Parathyroid adenoma (tissue), 2 donors: ENCODE results near the gene CLEC16A.

Experiments used
- H2AFZ ChIP-seq: fragments of 300-600 bp; sonication (generic); one replicate; pipeline ENCODE4 v1.7.0; 2017; ENCODE audit warnings: antibody characterized with exemption, mild to moderate bottlenecking
- H3K27ac ChIP-seq: fragments of 300-600 bp; sonication (generic); one replicate; pipeline ENCODE4 v1.7.0; 2017
- H3K27me3 ChIP-seq: fragments of 300-600 bp; sonication (generic); one replicate; pipeline ENCODE4 v1.7.0; 2017; ENCODE audit warnings: low read length; ENCODE audit not compliant: control insufficient read depth, insufficient read depth
- H3K36me3 ChIP-seq: fragments of 300-600 bp; sonication (generic); one replicate; pipeline ENCODE4 v1.7.0; 2017; ENCODE audit warnings: low read length; ENCODE audit not compliant: control insufficient read depth, insufficient read depth
- H3K4me1 ChIP-seq: fragments of 300-600 bp; sonication (generic); one replicate; pipeline ENCODE4 v1.7.0; 2017; ENCODE audit warnings: control low read depth
- H3K4me2 ChIP-seq: fragments of 300-600 bp; sonication (generic); one replicate; pipeline ENCODE4 v1.7.0; 2017; ENCODE audit warnings: low read length
- H3K4me3 ChIP-seq: fragments of 300-600 bp; sonication (generic); one replicate; pipeline ENCODE4 v1.7.0; 2017; ENCODE audit warnings: low read depth, low read length
- H3K79me2 ChIP-seq: fragments of 300-600 bp; sonication (generic); one replicate; pipeline ENCODE4 v1.7.0; 2017; ENCODE audit warnings: control low read depth
- H3K9ac ChIP-seq: fragments of 300-600 bp; sonication (generic); one replicate; pipeline ENCODE4 v1.7.0; 2017; ENCODE audit warnings: mild to moderate bottlenecking
- H3K9me3 ChIP-seq: fragments of 300-600 bp; sonication (generic); one replicate; pipeline ENCODE4 v1.7.0; 2017; ENCODE audit warnings: low read length; ENCODE audit not compliant: control insufficient read depth
- TF ChIP-seq, protein P1 (sequence below): fragments of 300-600 bp; sonication (generic); IDR thresholded peaks from one replicate; pipeline ENCODE4 v1.7.0; 2017; ENCODE audit warnings: antibody characterized with exemption, mild to moderate bottlenecking
- donor health status: primary hyperparathyroidism.

CLEC16A gene

DNA sequence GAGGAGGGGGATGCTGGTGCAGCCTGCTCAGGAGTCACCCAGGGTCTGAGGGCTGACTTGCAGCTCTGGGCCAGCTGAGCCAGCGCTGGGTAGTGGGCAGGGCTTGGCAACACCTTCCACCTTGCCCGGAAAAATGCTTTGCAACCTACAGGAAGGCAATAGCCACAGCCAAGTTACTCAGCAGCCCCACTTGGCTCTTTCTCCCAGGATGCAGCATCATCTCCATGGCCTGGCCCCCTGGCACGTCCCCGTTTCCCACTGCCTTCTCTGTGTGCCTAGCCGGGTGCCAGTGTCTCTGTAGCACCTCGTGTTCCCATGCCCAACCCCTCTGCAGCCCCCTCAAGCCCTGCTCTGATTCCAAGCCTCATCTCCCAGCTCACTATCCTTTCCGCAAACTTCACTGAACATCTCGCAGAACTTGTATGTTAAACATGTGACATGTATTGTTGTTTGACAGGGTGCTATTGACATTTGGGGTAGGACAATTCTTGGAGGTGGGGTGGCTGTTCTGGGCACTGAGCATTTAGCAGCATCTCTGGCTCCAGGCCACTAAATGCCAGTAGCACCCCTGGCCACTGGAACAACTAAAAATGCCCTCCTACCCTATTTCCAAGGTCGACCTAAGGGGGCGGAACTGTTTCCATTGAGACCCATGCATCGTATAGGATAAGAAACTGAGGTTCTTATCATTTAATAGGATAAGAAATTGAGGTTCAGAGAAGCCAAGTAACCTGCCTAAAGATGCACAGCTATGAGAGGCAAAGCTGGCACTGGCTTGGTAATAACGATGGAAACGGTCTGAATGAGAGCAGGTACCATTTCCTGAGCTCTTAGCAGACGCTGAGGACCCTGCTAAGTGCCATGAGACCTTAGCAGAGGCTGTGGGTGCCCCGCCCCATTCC is 14.3 kb upstream of the CLEC16A start:
- no peak overlapping the region for H2AFZ ChIP-seq
- H3K27ac ChIP-seq = no peak overlapping the region
- no peak overlapping the region for H3K4me3 ChIP-seq
- no peaks in the 10 kb centered on the region for H3K27me3 ChIP-seq
- H3K36me3 ChIP-seq = no peaks in the 10 kb centered on the region
- H3K4me2 ChIP-seq = no peak overlapping the region
- no peak overlapping the region for H3K9ac ChIP-seq
- TF ChIP-seq, protein P1, sequence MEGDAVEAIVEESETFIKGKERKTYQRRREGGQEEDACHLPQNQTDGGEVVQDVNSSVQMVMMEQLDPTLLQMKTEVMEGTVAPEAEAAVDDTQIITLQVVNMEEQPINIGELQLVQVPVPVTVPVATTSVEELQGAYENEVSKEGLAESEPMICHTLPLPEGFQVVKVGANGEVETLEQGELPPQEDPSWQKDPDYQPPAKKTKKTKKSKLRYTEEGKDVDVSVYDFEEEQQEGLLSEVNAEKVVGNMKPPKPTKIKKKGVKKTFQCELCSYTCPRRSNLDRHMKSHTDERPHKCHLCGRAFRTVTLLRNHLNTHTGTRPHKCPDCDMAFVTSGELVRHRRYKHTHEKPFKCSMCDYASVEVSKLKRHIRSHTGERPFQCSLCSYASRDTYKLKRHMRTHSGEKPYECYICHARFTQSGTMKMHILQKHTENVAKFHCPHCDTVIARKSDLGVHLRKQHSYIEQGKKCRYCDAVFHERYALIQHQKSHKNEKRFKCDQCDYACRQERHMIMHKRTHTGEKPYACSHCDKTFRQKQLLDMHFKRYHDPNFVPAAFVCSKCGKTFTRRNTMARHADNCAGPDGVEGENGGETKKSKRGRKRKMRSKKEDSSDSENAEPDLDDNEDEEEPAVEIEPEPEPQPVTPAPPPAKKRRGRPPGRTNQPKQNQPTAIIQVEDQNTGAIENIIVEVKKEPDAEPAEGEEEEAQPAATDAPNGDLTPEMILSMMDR = no peak
- peaks cover 11% of the 10 kb centered on the region for H3K4me1 ChIP-seq
- H3K79me2 ChIP-seq = peaks cover 17% of the 10 kb centered on the region
- H3K9me3 ChIP-seq = no peaks in the 10 kb centered on the region

DNA sequence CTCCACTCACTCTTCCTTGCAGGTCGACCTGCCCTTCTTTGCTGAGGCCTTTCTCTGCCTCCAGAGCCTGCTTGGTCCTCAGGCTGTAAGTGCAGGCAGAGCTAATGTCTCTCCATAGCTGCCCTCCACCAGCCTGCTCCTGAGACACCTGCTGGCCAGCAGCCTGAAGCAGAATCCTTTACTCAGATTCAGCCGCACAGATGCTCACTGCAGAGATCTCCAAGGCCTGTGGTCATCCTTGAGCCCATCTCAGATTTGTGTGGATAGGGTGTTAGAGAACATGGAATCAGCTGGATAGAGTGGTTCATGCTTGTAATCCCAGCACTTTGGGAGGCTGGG is 13.6 kb upstream of the CLEC16A start:
- Histone ChIP-seq H3K27ac (no peak overlapping the region), H3K36me3 (no peaks in the 10 kb centered on the region)
- TF ChIP-seq, protein P1 = no peak

GRCh38 chr16:10931134-10931533 is 13.2 kb upstream of the CLEC16A start:
- no peaks in the 10 kb centered on the region for H3K27me3 ChIP-seq
- no peak overlapping the region for H3K9ac ChIP-seq
- TF ChIP-seq, protein P1 = no peak
- no peak overlapping the region for H3K4me2 ChIP-seq
- H3K36me3 ChIP-seq = no peaks in the 10 kb centered on the region
- H3K4me1 ChIP-seq = peaks cover 17% of the 10 kb centered on the region
- no peaks in the 10 kb centered on the region for H3K9me3 ChIP-seq
- H3K27ac ChIP-seq = no peak overlapping the region
- peaks cover 24% of the 10 kb centered on the region for H3K79me2 ChIP-seq
- no peak overlapping the region for H2AFZ ChIP-seq
- no peak overlapping the region for H3K4me3 ChIP-seq

More for the DNA sequence above, 13.6 kb upstream of the CLEC16A start:
- Histone ChIP-seq H3K9me3 (no peaks in the 10 kb centered on the region), H3K27me3 (no peaks in the 10 kb centered on the region), H3K4me3 (no peak overlapping the region), H3K9ac (no peak overlapping the region), H3K4me2 (no peak overlapping the region), H3K4me1 (peaks cover 16% of the 10 kb centered on the region), H3K79me2 (peaks cover 21% of the 10 kb centered on the region), H2AFZ (no peak overlapping the region)

- Histone ChIP-seq H3K79me2 (peaks cover 26% of the 10 kb centered on the region), H3K27me3 (no peaks in the 10 kb centered on the region), H3K4me3 (no peak overlapping the region), H3K9ac (no peak overlapping the region), H3K4me2 (no peak overlapping the region), H3K27ac (no peak overlapping the region), H2AFZ (no peak overlapping the region), H3K4me1 (peaks cover 20% of the 10 kb centered on the region), H3K9me3 (no peaks in the 10 kb centered on the region), H3K36me3 (no peaks in the 10 kb centered on the region)
- TF ChIP-seq, protein P1 = no peak
These were observed 12.3 kb upstream of the CLEC16A start for GRCh38 chr16:10931977-10932632.
